GM06990 (cell line): Measurements from ENCODE around the gene TMEM54.

Experiments
- DNase-seq: peaks from one replicate; pipeline ENCODE4 v3.0.0-alpha.2; 2011; ENCODE audit not compliant: insufficient read length; ENCODE audit errors: extremely low read depth
- H3K27me3 ChIP-seq: replicated peaks from 2 replicates; pipeline ENCODE4 v1.6.0; 2011; ENCODE audit warnings: low read length; ENCODE audit not compliant: control insufficient read depth, insufficient read depth
- H3K36me3 ChIP-seq: 2 replicates; pipeline ENCODE4 v1.5.1; 2011; ENCODE audit warnings: low read length; ENCODE audit not compliant: control insufficient read depth, insufficient read depth
- H3K4me3 ChIP-seq: replicated peaks from 2 replicates; pipeline ENCODE4 v1.5.1; 2011; ENCODE audit warnings: low read depth, mild to moderate bottlenecking, control low read depth, low read length
- TF ChIP-seq, protein P1 (sequence below): IDR thresholded peaks from 2 replicates; pipeline ENCODE4 v1.5.1; 2011; ENCODE audit warnings: low read length, control low read depth, mild to moderate bottlenecking, inconsistent platforms; ENCODE audit not compliant: insufficient read depth, poor library complexity, severe bottlenecking

The TMEM54 gene

DNA sequence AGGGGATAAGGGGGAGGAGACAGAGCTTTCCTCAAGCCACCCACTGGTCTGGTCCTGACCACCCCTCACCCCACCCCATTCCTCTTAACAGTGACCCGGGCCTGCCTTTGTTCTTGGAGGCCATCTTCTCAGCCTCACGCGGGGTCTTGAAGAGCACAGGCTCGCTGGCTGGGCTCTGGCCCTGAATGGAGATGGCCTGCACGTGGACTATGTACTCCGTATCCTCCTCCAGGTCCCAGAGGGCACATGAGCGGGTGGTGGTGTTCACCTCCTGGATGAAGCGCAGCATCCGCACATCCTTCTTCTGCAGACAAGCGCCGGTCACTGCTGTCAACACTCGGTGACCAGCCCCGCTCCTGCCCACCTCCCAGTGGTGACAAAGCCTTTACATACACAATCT lies 33.1 kb downstream of the TMEM54 start:
- Histone ChIP-seq H3K4me3 (no peak overlapping the region), H3K27me3 (0 out of 2 replicates have a peak, but pooled peaks cover 1% of the 10 kb centered on the region), H3K36me3 (peaks cover 4% of the 10 kb centered on the region)
- DNase-seq: no peak
- TF ChIP-seq, protein P1, sequence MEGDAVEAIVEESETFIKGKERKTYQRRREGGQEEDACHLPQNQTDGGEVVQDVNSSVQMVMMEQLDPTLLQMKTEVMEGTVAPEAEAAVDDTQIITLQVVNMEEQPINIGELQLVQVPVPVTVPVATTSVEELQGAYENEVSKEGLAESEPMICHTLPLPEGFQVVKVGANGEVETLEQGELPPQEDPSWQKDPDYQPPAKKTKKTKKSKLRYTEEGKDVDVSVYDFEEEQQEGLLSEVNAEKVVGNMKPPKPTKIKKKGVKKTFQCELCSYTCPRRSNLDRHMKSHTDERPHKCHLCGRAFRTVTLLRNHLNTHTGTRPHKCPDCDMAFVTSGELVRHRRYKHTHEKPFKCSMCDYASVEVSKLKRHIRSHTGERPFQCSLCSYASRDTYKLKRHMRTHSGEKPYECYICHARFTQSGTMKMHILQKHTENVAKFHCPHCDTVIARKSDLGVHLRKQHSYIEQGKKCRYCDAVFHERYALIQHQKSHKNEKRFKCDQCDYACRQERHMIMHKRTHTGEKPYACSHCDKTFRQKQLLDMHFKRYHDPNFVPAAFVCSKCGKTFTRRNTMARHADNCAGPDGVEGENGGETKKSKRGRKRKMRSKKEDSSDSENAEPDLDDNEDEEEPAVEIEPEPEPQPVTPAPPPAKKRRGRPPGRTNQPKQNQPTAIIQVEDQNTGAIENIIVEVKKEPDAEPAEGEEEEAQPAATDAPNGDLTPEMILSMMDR: no peak

DNA sequence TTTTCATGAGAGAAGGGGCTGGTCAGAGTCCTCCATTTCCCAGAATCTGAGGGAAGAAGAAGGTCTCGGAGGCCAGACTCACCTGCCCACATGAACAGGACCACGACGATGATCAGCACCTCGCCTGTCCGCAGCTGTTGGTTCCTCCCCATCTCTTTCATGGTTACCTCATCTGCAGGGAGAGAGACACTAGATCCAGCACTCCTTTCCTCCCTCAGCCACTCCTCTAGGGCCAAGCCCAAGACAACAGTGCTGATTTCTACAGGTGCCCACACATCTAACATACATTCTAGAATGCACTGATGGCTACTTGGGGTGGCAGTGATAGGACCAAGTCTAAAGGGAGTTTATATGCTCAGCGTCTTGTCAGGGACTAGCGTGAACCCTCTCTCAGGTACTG lies 33.5 kb downstream of the TMEM54 start:
- TF ChIP-seq, protein P1: no peak
- H3K27me3 ChIP-seq: 0 out of 2 replicates have a peak, but pooled peaks cover 1% of the 10 kb centered on the region

DNA sequence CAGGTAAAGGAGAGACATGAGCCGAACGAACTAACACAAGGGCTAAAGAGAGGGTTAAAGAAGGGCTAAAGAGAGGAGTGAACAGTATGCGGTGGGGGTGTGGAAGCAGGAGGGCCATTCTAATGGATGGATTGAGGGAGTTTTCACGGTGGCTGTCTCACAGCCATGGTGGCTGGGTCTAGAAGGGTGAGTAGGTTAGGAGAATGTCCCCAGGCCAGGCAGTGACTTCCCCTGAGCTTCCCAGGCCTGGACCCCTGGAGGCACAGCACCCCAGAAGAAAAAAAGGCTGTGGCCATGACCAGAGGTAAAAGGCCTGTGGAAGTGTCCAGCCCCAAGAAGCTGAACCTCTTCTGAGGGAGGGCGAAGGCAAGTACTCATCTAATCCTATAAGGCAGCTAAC lies 34.0 kb downstream of the TMEM54 start:
- DNase-seq: no peak
- Histone ChIP-seq H3K27me3 (0 out of 2 replicates have a peak, but pooled peaks cover 1% of the 10 kb centered on the region), H3K36me3 (peaks cover 8% of the 10 kb centered on the region), H3K4me3 (no peak overlapping the region)
- TF ChIP-seq, protein P1: no peak

More for the DNA sequence above, 33.5 kb downstream of the TMEM54 start:
- peaks cover 6% of the 10 kb centered on the region for H3K36me3 ChIP-seq
- no peak for DNase-seq
- H3K4me3 ChIP-seq: no peak overlapping the region

DNA sequence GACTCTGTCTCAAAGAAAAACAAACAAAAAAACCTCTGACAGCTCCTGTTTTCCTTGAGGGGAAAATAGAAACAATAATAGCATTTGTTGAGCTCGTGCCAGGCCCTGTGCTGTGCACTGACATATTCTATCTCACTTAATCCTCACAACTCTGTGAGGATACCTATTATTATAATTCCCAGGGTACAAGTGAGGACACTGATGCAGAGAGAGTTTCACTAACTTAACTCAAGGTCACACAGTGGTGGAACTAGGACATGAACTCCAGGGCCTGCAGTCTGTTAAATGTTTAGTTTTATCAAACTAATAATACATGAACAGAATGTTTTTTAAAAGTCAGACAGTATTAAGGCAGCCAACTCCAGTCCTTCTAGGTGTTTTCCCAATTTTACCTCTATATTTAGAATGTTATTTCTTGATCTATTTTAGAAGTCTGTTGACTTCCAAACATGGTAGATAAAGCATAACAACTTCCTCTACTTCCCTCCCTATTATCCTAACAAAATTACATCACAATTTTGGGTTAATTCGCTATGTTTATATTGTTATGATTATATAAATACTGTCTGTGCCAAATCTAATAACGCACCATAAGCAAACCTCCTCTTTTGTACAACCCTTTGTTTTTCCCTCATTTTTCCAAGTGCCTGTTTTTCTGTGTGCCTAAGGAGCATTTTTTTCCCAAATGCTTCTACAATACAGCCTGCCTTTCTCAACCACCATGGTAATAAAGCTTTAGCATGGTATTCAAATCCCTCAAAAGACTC lies 35.4 kb downstream of the TMEM54 start:
- no peak for DNase-seq
- Histone ChIP-seq H3K4me3 (no peak overlapping the region), H3K27me3 (no peaks in the 10 kb centered on the region), H3K36me3 (peaks cover 8% of the 10 kb centered on the region)
- TF ChIP-seq, protein P1: no peak

DNA sequence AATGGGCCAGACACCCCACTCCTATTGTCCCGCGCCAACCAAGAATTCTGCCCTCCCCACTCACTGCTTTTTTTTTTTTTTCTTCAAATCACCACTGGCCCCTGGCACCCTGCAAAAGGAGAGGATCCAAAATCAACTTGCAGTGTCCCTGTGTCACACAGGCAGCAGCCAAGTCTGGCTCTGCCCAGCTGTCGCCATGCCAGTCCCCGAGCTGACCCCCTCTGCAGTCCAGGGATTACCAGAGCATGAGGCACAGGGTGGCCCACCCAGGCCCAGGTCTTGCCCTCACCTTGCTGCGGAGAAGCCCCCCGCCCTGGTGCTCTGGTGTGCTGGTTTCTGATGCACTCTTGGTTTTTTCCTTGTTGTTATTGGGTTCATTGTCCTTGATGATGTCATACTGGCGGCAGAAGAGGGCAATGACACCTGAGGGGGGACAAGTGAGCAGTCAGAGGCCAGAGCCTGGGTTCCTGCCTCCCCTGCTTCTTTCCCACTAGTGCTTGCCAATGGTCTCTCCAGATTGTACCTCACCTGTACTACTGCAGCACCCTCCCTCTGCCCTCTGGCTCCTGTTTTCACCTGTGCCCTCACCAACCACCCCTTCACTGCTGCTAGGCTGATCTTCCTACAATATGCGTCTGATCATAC lies 36.7 kb downstream of the TMEM54 start:
- TF ChIP-seq, protein P1: no peak
- DNase-seq: no peak
- H3K27me3 ChIP-seq: no peaks in the 10 kb centered on the region
- no peak overlapping the region for H3K4me3 ChIP-seq
- peaks cover 12% of the 10 kb centered on the region for H3K36me3 ChIP-seq
